Naive thymus-derived CD8-positive, alpha-beta T cell (primary cell): ENCODE data around the gene LRP1-AS. TPM values are rescaled to one million over a fixed set of nuclear protein-coding genes. Genes with fewer than 3 reads are reported as not detected.
A peak's percentile ranks its signal among the peaks of the same experiment; 100 is the strongest.

Experiments used
- ATAC-seq, 2 donors: fragments of 150-1000 bp; cut with Tn5 transposase in 1 of 2; sonication (Bioruptor Pico), chemical (Tn5 transposase) in 1 of 2; 1 replicate in 1 of 2; 2 replicates in 1 of 2; pipeline ENCODE4 v1.10.0; 2021; ENCODE audit warnings: mild to moderate bottlenecking in 2 of 2, moderate library complexity in 2 of 2
- POLR2A ChIA-PET: fragments of 350-600 bp; sonication (Branson Sonifier 250); formaldehyde crosslinking; loops from one replicate; lab custom pipeline; 2021; ENCODE audit warnings: antibody characterized with exemption; lab: Charles Lee
- DNase-seq, 10 donors: peaks; one replicate each; pipeline versions ENCODE4 v3.0.0 to v3.0.0-alpha.2; 2020 to 2022
- H3K27ac Mint-ChIP-seq, 10 donors: one replicate each; pipeline ENCODE4 v1.8.0; 2020 to 2022; ENCODE audit warnings: mild to moderate bottlenecking in 10 of 10, mixed read lengths in 10 of 10, moderate library complexity in 4 of 10, inconsistent platforms in 1 of 10
- H3K27me3 Mint-ChIP-seq, 5 donors: one replicate each; pipeline ENCODE4 v1.8.0; 2021 to 2022; ENCODE audit warnings: mixed read lengths in 5 of 5
- H3K36me3 Mint-ChIP-seq, 3 donors: one replicate each; pipeline ENCODE4 v1.8.0; 2020 to 2022; ENCODE audit warnings: mixed read lengths in 3 of 3, mild to moderate bottlenecking in 2 of 3, inconsistent platforms in 1 of 3
- H3K4me1 Mint-ChIP-seq, 4 donors: one replicate each; pipeline ENCODE4 v1.8.0; 2021 to 2022; ENCODE audit warnings: mixed read lengths in 4 of 4
- H3K4me3 Mint-ChIP-seq, 10 donors: one replicate each; pipeline ENCODE4 v1.8.0; 2020 to 2022; ENCODE audit warnings: mild to moderate bottlenecking in 10 of 10, mixed read lengths in 10 of 10, moderate library complexity in 6 of 10, inconsistent platforms in 1 of 10
- H3K9me3 Mint-ChIP-seq, 9 donors: one replicate each; pipeline ENCODE4 v1.8.0; 2020 to 2022; ENCODE audit warnings: mixed read lengths in 9 of 9, mild to moderate bottlenecking in 3 of 9, inconsistent platforms in 1 of 9, moderate library complexity in 1 of 9
- microRNA-seq: library from miRNA; unstranded; fragments of <30 nt; microRNA quantifications from one replicate; pipeline ENCODE4 v1.2.0, GENCODE V29; 2022; ENCODE audit warnings: borderline microRNAs expressed
- polyA plus RNA-seq, 3 donors: library from polyadenylated mRNA; unstranded; fragments of 300-500 nt; fragmentation: Illumina TruSeq; gene quantifications; one replicate each; pipeline ENCODE4 v1.2.3, GENCODE V29; 2021
- total RNA-seq, 8 experiments: library from RNA in 2 of 8; stranded (reverse) in 2 of 8; gene quantifications; one replicate each; pipeline ENCODE4 v1.2.3 and lab custom pipeline; 2021 to 2026

LRP1-AS gene
- total and polyA plus RNA-seq, 5 experiments from 2014 or later, result not detected

DNA sequence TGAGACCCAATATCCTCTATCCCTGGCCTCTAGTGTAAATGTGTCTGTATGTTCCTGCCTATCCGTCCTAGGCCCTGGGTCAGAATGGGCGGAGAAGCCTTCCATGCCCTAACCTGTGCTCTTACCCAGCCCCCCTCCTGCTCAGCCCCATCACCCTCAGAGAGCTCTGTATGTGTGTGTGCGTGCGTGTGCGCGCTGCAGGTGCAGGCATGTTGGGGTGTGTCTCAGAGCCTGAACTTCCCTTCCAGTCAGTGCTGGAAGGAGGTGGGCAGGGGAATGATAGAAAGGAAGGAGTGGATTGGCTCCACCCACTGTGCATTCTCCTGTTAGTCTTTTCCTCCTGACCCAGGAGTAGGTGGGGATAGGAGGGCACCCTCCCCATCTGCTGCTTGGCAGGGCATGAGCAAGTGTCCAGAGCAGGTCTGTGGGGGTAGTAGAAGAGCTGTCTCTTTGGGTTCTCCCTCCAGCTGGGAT lies 51.3 kb downstream of the LRP1-AS start:
- peak overlapping the region in 2 of 10 donors; percentile 24 to 29 for H3K4me3 Mint-ChIP-seq
- H3K9me3 Mint-ChIP-seq, result no peaks in the 10 kb centered on the region
- ATAC-seq (no peak), DNase-seq (no peak)
- peaks cover 26 to 83% (median 64%) of the 10 kb centered on the region in 4 donors for H3K4me1 Mint-ChIP-seq
- no peaks in the 10 kb centered on the region for H3K27me3 Mint-ChIP-seq
- peak overlapping the region; percentile 50 to 97 (median 89) for H3K27ac Mint-ChIP-seq
- H3K36me3 Mint-ChIP-seq, result peaks cover 0 to 79% (median 8%) of the 10 kb centered on the region in 3 donors
- POLR2A ChIA-PET, result interaction anchor here (2.1 to 16.3 kb wide), 2 partner anchors 9 kb away, joined by 8 to 559 read pairs; partner anchors contain the start of gene STAT6

DNA sequence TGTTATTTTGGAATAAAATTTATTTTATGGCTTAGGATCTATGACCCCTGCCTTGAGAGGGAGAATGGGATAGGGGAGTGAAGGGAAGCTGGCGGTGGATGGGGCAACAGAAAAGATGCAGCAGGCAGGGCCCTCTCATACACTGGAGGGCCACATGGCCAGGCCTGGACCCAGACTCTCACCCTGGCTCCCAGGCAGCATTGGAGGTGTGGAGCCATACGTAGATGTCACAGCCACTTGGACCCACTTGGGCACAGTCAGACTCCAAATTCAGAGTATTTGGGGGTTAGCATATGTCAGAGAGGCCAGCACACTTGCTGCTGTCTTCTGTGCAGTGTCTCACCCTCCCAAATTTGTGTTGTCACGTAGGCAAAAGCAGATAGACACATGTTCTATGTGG lies 52.0 kb downstream of the LRP1-AS start:
- Mint-ChIP-seq H3K36me3 (peaks cover 0 to 81% (median 8%) of the 10 kb centered on the region in 3 donors), H3K9me3 (no peaks in the 10 kb centered on the region), H3K27me3 (no peaks in the 10 kb centered on the region), H3K27ac (peak overlapping the region; percentile 44 to 99 (median 94)), H3K4me1 (peaks cover 31 to 87% (median 65%) of the 10 kb centered on the region in 4 donors), H3K4me3 (no peak overlapping the region)
- POLR2A ChIA-PET, result interaction anchor here (2.1 to 16.3 kb wide), 2 partner anchors 9 to 10 kb away, joined by 8 to 559 read pairs; partner anchors contain the start of gene STAT6
- ATAC-seq (no peak), DNase-seq (no peak)

Small RNAs within 50 kb of the gene (microRNA-seq; reads per million reads assigned to microRNA genes)
- not detected for gene MIR1228

Other genes starting within 250 kb of the LRP1-AS start
- not detected for gene SDR9C7, start 213.2 kb downstream of the LRP1-AS start, total RNA-seq
- not detected for gene SDR9C7, start 213.2 kb downstream of the LRP1-AS start, polyA plus RNA-seq
- gene RDH16, start 190.0 kb downstream of the LRP1-AS start, total RNA-seq, result 1 to 10 TPM; 1.6 to 1.7 TPM
- gene RDH16, start 190.0 kb downstream of the LRP1-AS start, polyA plus RNA-seq, result under 1 TPM in 1 of 3 donors, not detected in 2; 0.08 TPM
- gene ZBTB39, start 141.1 kb downstream of the LRP1-AS start, total RNA-seq, result 10 to 100 TPM; 10.6 to 11.2 TPM
- 1 to 10 TPM; 1.7 to 2.8 (median 1.9) TPM for gene ZBTB39, start 141.1 kb downstream of the LRP1-AS start, polyA plus RNA-seq
- gene TAC3, start 131.1 kb downstream of the LRP1-AS start, total RNA-seq, result not detected
- gene TAC3, start 131.1 kb downstream of the LRP1-AS start, polyA plus RNA-seq, result not detected
- 1 to 10 TPM in 1 of 2 experiments, under 1 TPM in 1; 0.39 to 1.1 TPM for gene MYO1A, start 97.5 kb downstream of the LRP1-AS start, total RNA-seq
- under 1 TPM in 1 of 3 donors, not detected in 2; 0.05 TPM for gene MYO1A, start 97.5 kb downstream of the LRP1-AS start, polyA plus RNA-seq
- gene NEMP1, start 68.8 kb downstream of the LRP1-AS start, total RNA-seq, result 10 to 100 TPM; 27.8 to 29.5 TPM
- gene NEMP1, start 68.8 kb downstream of the LRP1-AS start, polyA plus RNA-seq, result 1 to 10 TPM; 2.6 to 5.5 (median 4.1) TPM
- 10 to 100 TPM; 16.0 to 19.2 TPM for gene NAB2, start 58.5 kb downstream of the LRP1-AS start, total RNA-seq
- gene NAB2, start 58.5 kb downstream of the LRP1-AS start, polyA plus RNA-seq, result 1 to 10 TPM; 1.2 to 4.0 (median 1.3) TPM
- 100 to 1,000 TPM; 298 to 316 TPM for gene STAT6, start 36.3 kb downstream of the LRP1-AS start, total RNA-seq
- 10 to 100 TPM; 80.2 to 97.1 (median 80.5) TPM for gene STAT6, start 36.3 kb downstream of the LRP1-AS start, polyA plus RNA-seq
- gene LRP1, start 19.1 kb downstream of the LRP1-AS start, total RNA-seq, result 1 to 10 TPM; 4.9 to 6.0 TPM
- under 1 TPM in 2 of 3 donors, not detected in 1; 0.51 to 0.52 TPM for gene LRP1, start 19.1 kb downstream of the LRP1-AS start, polyA plus RNA-seq
- under 1 TPM; 0.41 to 0.55 TPM for gene NXPH4, start 69.2 kb upstream of the LRP1-AS start, total RNA-seq
- not detected for gene NXPH4, start 69.2 kb upstream of the LRP1-AS start, polyA plus RNA-seq
- 10 to 100 TPM; 45.2 to 45.3 TPM for gene SHMT2, start 82.1 kb upstream of the LRP1-AS start, total RNA-seq
- gene SHMT2, start 82.1 kb upstream of the LRP1-AS start, polyA plus RNA-seq, result 10 to 100 TPM; 27.3 to 31.2 (median 28.8) TPM
- 1 to 10 TPM; 2.5 to 2.6 TPM for gene STAC3, start 103.6 kb upstream of the LRP1-AS start, total RNA-seq
- not detected for gene STAC3, start 103.6 kb upstream of the LRP1-AS start, polyA plus RNA-seq